ENCODE measurements around the gene PEAK3.
A peak's percentile ranks its signal among the peaks of the same experiment; 100 is the strongest.
"Not testable (repeated sequence)": the region's sequence is repeated elsewhere in the genome, so short reads cannot be mapped to it uniquely, and the experiment has no call there.

PEAK3 gene

GRCh38 chr19:2288338-2288817, 6.4 kb upstream of the PEAK3 start:
- Histone ChIP-seq H3K4me1 (ENCODE audit: control insufficient read depth, insufficient read depth, low read length) (peaks cover 12% of the 10 kb centered on the region), H3K9me3 (ENCODE audit: control insufficient read depth, insufficient read depth, low read depth, low read length) (no peaks in the 10 kb centered on the region), H3K4me3 (ENCODE audit: low read depth, low read length) (no peak overlapping the region), H3K27me3 (ENCODE audit: control insufficient read depth, insufficient read depth, low read length) (peaks cover 79% of the 10 kb centered on the region), H3K36me3 (ENCODE audit: control insufficient read depth, insufficient read depth, low read length) (no peaks in the 10 kb centered on the region), H3K27ac (ENCODE audit: low read depth, low read length) (no peak overlapping the region), H3K9ac (ENCODE audit: low read length) (no peak overlapping the region)

DNA sequence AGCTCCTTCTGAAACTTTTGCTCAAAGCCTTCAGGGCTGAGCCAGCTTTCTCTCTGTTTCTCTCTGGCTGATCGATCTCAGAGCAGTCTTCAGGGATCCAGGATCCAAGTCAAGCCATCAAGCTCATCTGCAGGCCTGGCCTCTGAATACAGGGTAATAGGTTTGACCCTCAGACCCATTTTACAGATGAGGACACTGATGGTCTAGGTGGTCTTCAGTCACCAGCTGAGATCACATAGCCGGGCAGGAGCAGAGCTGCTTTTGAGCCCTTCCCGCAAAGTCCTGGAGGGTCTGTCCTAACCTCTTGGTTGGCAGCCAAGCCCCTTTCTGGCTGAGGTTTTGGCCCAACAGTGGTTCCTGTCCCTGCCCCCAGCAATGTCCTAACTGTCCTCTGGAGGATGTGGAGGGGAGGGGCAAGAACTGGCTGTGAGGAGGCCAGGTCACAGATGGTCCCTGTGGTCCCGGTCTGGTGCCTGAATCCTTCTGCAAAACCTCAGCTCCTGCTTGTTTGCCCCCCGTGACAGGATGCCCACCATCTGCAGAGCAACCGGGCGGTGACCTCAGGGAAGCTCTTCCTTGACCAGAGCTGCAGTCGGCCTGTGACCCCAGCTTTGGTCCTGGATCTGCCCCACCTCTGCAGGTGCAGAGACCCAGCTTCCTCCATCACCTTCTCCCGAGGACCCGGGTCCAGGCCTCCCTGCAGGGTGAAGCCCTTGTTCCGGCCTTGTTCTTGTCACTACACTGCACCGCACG, 5.8 kb upstream of the PEAK3 start:
- no peaks in the 10 kb centered on the region for H3K36me3 ChIP-seq (ENCODE audit: control insufficient read depth, insufficient read depth, low read length)
- no peak overlapping the region for H3K4me3 ChIP-seq (ENCODE audit: low read depth, low read length)
- peaks cover 79% of the 10 kb centered on the region for H3K27me3 ChIP-seq (ENCODE audit: control insufficient read depth, insufficient read depth, low read length)
- H3K4me1 ChIP-seq (ENCODE audit: control insufficient read depth, insufficient read depth, low read length), result peaks cover 12% of the 10 kb centered on the region
- H3K27ac ChIP-seq (ENCODE audit: low read depth, low read length), result no peak overlapping the region
- no peaks in the 10 kb centered on the region for H3K9me3 ChIP-seq (ENCODE audit: control insufficient read depth, insufficient read depth, low read depth, low read length)
- no peak overlapping the region for H3K9ac ChIP-seq (ENCODE audit: low read length)

GRCh38 chr19:2286402-2287140, 4.6 kb upstream of the PEAK3 start:
- Histone ChIP-seq H3K9me3 (ENCODE audit: control insufficient read depth, insufficient read depth, low read depth, low read length) (no peaks in the 10 kb centered on the region), H3K9ac (ENCODE audit: low read length) (no peak overlapping the region), H3K4me1 (ENCODE audit: control insufficient read depth, insufficient read depth, low read length) (peaks cover 12% of the 10 kb centered on the region), H3K36me3 (ENCODE audit: control insufficient read depth, insufficient read depth, low read length) (no peaks in the 10 kb centered on the region), H3K27ac (ENCODE audit: low read depth, low read length) (no peak overlapping the region), H3K27me3 (ENCODE audit: control insufficient read depth, insufficient read depth, low read length) (peaks cover 78% of the 10 kb centered on the region), H3K4me3 (ENCODE audit: low read depth, low read length) (no peak overlapping the region)

- H3K4me3 ChIP-seq (ENCODE audit: low read depth, low read length), result no peak overlapping the region
- H3K36me3 ChIP-seq (ENCODE audit: control insufficient read depth, insufficient read depth, low read length), result no peaks in the 10 kb centered on the region
- H3K27ac ChIP-seq (ENCODE audit: low read depth, low read length), result no peak overlapping the region
- no peaks in the 10 kb centered on the region for H3K9me3 ChIP-seq (ENCODE audit: control insufficient read depth, insufficient read depth, low read depth, low read length)
- peaks cover 52% of the 10 kb centered on the region for H3K27me3 ChIP-seq (ENCODE audit: control insufficient read depth, insufficient read depth, low read length)
- no peak overlapping the region for H3K9ac ChIP-seq (ENCODE audit: low read length)
- H3K4me1 ChIP-seq (ENCODE audit: control insufficient read depth, insufficient read depth, low read length), result no peaks in the 10 kb centered on the region
These were observed 2.0 kb upstream of the PEAK3 start for GRCh38 chr19:2283835-2284507.

- H3K27me3 ChIP-seq (ENCODE audit: control insufficient read depth, insufficient read depth, low read length), result peaks cover 41% of the 10 kb centered on the region
- H3K4me1 ChIP-seq (ENCODE audit: control insufficient read depth, insufficient read depth, low read length), result no peaks in the 10 kb centered on the region
- no peak overlapping the region for H3K27ac ChIP-seq (ENCODE audit: low read depth, low read length)
- H3K9ac ChIP-seq (ENCODE audit: low read length), result no peak overlapping the region
- H3K36me3 ChIP-seq (ENCODE audit: control insufficient read depth, insufficient read depth, low read length), result no peaks in the 10 kb centered on the region
- peak overlapping the region; percentile 63; the same call in 1 of the 2 replicates for H3K4me3 ChIP-seq (ENCODE audit: low read depth, low read length)
- H3K9me3 ChIP-seq (ENCODE audit: control insufficient read depth, insufficient read depth, low read depth, low read length), result no peaks in the 10 kb centered on the region
These were observed 875 bp upstream of the PEAK3 start for GRCh38 chr19:2282862-2283237.

DNA sequence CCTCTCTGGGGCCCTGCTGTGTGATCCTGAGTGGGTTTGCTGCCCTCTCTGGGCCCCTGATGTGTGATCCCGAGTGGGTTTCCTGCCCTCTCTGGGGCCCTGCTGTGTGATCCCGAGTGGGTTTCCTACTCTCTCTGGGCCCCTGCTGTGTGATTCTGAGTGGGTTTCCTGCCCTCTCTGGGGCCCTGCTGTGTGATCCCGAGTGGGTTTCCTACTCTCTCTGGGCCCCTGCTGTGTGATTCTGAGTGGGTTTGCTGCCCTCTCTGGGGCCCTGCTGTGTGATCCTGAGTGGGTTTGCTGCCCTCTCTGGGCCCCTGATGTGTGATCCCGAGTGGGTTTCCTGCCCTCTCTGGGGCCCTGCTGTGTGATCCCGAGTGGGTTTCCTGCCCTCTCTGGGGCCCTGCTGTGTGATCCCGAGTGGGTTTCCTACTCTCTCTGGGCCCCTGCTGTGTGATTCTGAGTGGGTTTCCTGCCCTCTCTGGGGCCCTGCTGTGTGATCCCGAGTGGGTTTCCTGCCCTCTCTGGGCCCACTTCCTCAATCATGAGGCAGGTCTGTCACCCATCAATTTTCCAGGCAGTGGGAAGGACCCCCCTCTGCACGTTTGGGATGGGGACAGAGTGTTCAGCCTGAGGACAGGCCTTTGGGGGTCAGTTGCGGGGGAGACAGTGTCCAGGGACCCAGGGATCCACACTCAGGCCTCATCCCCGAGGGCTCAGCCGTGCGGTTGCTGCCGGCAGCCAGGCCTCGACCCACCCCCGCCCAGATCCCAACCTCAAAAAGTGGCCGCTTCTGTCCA, 512 bp downstream of the PEAK3 start:
- H3K9ac ChIP-seq (ENCODE audit: low read length); H3K9me3 ChIP-seq (ENCODE audit: control insufficient read depth, insufficient read depth, low read depth, low read length); H3K36me3 ChIP-seq (ENCODE audit: control insufficient read depth, insufficient read depth, low read length); H3K27ac ChIP-seq (ENCODE audit: low read depth, low read length); H3K4me1 ChIP-seq (ENCODE audit: control insufficient read depth, insufficient read depth, low read length): not testable (repeated sequence)
- peak overlapping the region; percentile 63 for H3K4me3 ChIP-seq (ENCODE audit: low read depth, low read length)
- H3K27me3 ChIP-seq (ENCODE audit: control insufficient read depth, insufficient read depth, low read length), result peaks cover 28% of the 10 kb centered on the region

GRCh38 chr19:2280633-2281264, 1.2 kb downstream of the PEAK3 start:
- Histone ChIP-seq H3K9ac (ENCODE audit: low read length) (no peak overlapping the region), H3K4me1 (ENCODE audit: control insufficient read depth, insufficient read depth, low read length) (no peaks in the 10 kb centered on the region), H3K27me3 (ENCODE audit: control insufficient read depth, insufficient read depth, low read length) (peaks cover 21% of the 10 kb centered on the region), H3K27ac (ENCODE audit: low read depth, low read length) (no peak overlapping the region), H3K36me3 (ENCODE audit: control insufficient read depth, insufficient read depth, low read length) (no peaks in the 10 kb centered on the region), H3K4me3 (ENCODE audit: low read depth, low read length) (no peak overlapping the region), H3K9me3 (ENCODE audit: control insufficient read depth, insufficient read depth, low read depth, low read length) (no peaks in the 10 kb centered on the region)

DNA sequence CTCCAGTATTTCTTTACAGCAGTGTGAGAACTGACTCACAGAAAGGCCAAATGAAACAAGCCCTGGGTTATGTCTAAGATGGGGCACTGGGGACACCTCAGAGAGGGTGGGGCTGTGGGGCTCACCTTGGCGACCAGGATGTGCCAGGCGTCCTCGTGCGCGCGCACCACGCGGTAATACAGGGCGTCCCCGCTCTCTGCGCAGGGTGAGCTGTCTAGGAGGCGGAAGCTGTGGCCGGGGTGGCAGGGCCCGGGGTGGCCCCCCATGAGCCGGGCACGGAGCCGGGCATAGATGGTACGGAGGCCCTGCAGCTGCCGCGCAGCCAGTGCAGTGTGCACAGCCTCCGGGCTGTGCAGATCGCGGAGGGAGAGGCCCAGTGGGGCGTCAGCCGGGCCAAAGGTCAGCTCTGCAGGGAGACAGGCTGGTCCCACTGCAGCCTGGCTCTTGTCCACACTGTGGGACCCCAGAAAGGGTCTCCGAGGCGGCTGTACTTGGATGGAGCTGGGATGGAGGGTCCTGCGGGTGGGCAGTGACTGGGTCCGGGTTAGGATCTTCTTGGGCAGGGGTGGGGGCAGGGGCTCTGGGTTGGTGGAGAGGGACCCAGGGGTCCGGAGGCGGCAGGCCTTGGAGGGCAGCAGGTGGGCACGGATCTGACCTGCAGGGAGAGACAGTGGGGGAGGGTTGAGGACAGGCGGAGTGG, 3.4 kb downstream of the PEAK3 start:
- no peak overlapping the region for H3K27ac ChIP-seq (ENCODE audit: low read depth, low read length)
- H3K27me3 ChIP-seq (ENCODE audit: control insufficient read depth, insufficient read depth, low read length), result peaks cover 17% of the 10 kb centered on the region
- H3K36me3 ChIP-seq (ENCODE audit: control insufficient read depth, insufficient read depth, low read length), result 0 out of 2 replicates have a peak, but pooled peaks cover 2% of the 10 kb centered on the region
- H3K4me1 ChIP-seq (ENCODE audit: control insufficient read depth, insufficient read depth, low read length), result peaks cover 4% of the 10 kb centered on the region; the same call in 1 of the 2 replicates
- H3K9ac ChIP-seq (ENCODE audit: low read length), result no peak overlapping the region
- no peak overlapping the region for H3K4me3 ChIP-seq (ENCODE audit: low read depth, low read length)
- no peaks in the 10 kb centered on the region for H3K9me3 ChIP-seq (ENCODE audit: control insufficient read depth, insufficient read depth, low read depth, low read length)

- Histone ChIP-seq H3K4me1 (ENCODE audit: control insufficient read depth, insufficient read depth, low read length) (peaks cover 11% of the 10 kb centered on the region; the same call in 1 of the 2 replicates), H3K27ac (ENCODE audit: low read depth, low read length) (no peak overlapping the region), H3K27me3 (ENCODE audit: control insufficient read depth, insufficient read depth, low read length) (peaks cover 5% of the 10 kb centered on the region), H3K9ac (ENCODE audit: low read length) (no peak overlapping the region), H3K4me3 (ENCODE audit: low read depth, low read length) (no peak overlapping the region), H3K9me3 (ENCODE audit: control insufficient read depth, insufficient read depth, low read depth, low read length) (no peaks in the 10 kb centered on the region), H3K36me3 (ENCODE audit: control insufficient read depth, insufficient read depth, low read length) (peaks cover 9% of the 10 kb centered on the region)
These were observed 4.8 kb downstream of the PEAK3 start for GRCh38 chr19:2277138-2277537.
